OCI-LY1 (cell line): ENCODE data around the gene ITLN2.

Experiments used
- H2AFZ ChIP-seq: fragments of 200-600 bp; sonication (generic), shearing (Covaris generic); 2 replicates; pipeline ENCODE4 v1.6.0; 2014; ENCODE audit warnings: antibody characterized with exemption, mild to moderate bottlenecking, low read length
- H3F3A ChIP-seq: fragments of 200-600 bp; sonication (generic), shearing (Covaris generic); 2 replicates; pipeline ENCODE4 v1.6.0; 2014; ENCODE audit warnings: mild to moderate bottlenecking, antibody characterized with exemption, low read length, moderate library complexity; ENCODE audit not compliant: insufficient read depth
- H3K27ac ChIP-seq: fragments of 200-600 bp; sonication (generic); 2 replicates; pipeline ENCODE4 v1.5.1; 2014; ENCODE audit warnings: low read length, mixed run types, mild to moderate bottlenecking, low read depth; ENCODE audit not compliant: poor library complexity, severe bottlenecking
- H3K27me3 ChIP-seq: fragments of 200-600 bp; sonication (generic); 2 replicates; pipeline ENCODE4 v1.6.0; 2014; ENCODE audit warnings: antibody characterized with exemption, mild to moderate bottlenecking, low read length, moderate library complexity; ENCODE audit not compliant: insufficient read depth
- H3K36me3 ChIP-seq: fragments of 200-600 bp; sonication (generic); 2 replicates; pipeline ENCODE4 v1.6.1; 2014; ENCODE audit warnings: mild to moderate bottlenecking, antibody characterized with exemption, low read length, moderate library complexity, mixed read lengths; ENCODE audit not compliant: insufficient read depth
- H3K4me1 ChIP-seq: fragments of 200-600 bp; sonication (generic); 2 replicates; pipeline ENCODE4 v1.5.1; 2014; ENCODE audit warnings: mild to moderate bottlenecking, low read length, moderate library complexity; ENCODE audit not compliant: insufficient read depth, severe bottlenecking
- H3K4me2 ChIP-seq: fragments of 200-600 bp; sonication (generic), shearing (Covaris generic); 2 replicates; pipeline ENCODE4 v1.6.1; 2014; ENCODE audit warnings: low read length
- H3K4me3 ChIP-seq: fragments of 200-600 bp; sonication (generic); 2 replicates; pipeline ENCODE4 v1.5.1; 2014; ENCODE audit warnings: low read length, low read depth, mild to moderate bottlenecking, mixed read lengths; ENCODE audit not compliant: poor library complexity, severe bottlenecking
- H3K79me2 ChIP-seq: fragments of 200-600 bp; shearing (Covaris generic); 2 replicates; pipeline ENCODE4 v1.6.1; 2016; ENCODE audit warnings: mixed run types, low read length, mixed read lengths; ENCODE audit not compliant: insufficient read depth
- H3K9ac ChIP-seq: fragments of 200-600 bp; sonication (generic), shearing (Covaris generic); 2 replicates; pipeline ENCODE4 v1.6.1; 2014; ENCODE audit warnings: mild to moderate bottlenecking, low read length, mixed read lengths
- H3K9me2 ChIP-seq: fragments of 200-600 bp; sonication (generic), shearing (Covaris generic); 2 replicates; pipeline ENCODE4 v1.6.1; 2014; ENCODE audit warnings: low read depth, mild to moderate bottlenecking, low read length, mixed read lengths
- H3K9me3 ChIP-seq: fragments of 200-600 bp; shearing (Covaris generic); 2 replicates; pipeline ENCODE4 v1.6.1; 2014; ENCODE audit warnings: low read length, mixed read lengths
- H4K20me1 ChIP-seq: fragments of 200-600 bp; sonication (generic), shearing (Covaris generic); 2 replicates; pipeline ENCODE4 v1.6.0; 2016; ENCODE audit warnings: mild to moderate bottlenecking, low read length; ENCODE audit not compliant: insufficient read depth
- EZH2 ChIP-seq: fragments of 200-600 bp; sonication (generic), shearing (Covaris generic); IDR thresholded peaks from 2 replicates; pipeline ENCODE4 v1.8.0; 2017; ENCODE audit warnings: borderline replicate concordance, mixed run types, mild to moderate bottlenecking, antibody characterized with exemption, low read length, moderate library complexity, mixed read lengths
- TF ChIP-seq, protein P1 (sequence below): fragments of 200-600 bp; sonication (generic), shearing (Covaris generic); IDR thresholded peaks from 2 replicates; pipeline ENCODE4 v1.5.1; 2017; ENCODE audit warnings: mild to moderate bottlenecking, antibody characterized with exemption, low read length, moderate library complexity, mixed read lengths

ITLN2 gene

DNA sequence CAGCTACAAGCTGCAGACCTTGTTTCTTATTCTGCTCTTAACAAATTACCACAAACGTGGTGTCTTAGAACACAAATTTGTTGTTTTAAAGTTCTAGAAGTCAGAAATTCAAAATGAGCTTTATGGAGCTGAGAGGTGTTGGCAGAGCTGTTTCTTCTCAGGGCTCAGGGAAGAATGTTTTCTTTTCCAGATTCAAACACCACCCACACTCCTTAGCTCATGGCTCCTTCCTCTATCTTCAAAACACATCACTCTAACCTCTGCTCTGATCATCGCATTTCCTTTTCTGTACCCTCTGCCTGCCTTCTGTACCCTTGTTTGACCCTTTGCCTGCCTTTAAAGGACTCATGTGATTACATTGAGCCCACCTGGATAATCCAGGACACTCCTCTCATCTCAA lies 42.7 kb downstream of the ITLN2 start:
- Histone ChIP-seq H4K20me1 (no peaks in the 10 kb centered on the region), H3K27ac (no peak overlapping the region), H3K4me1 (no peaks in the 10 kb centered on the region), H3K9ac (no peak overlapping the region), H3K4me2 (no peak overlapping the region), H3K79me2 (no peaks in the 10 kb centered on the region), H3K9me2 (no peaks in the 10 kb centered on the region; the same call in 1 of the 2 replicates), H3F3A (no peaks in the 10 kb centered on the region), H3K9me3 (no peaks in the 10 kb centered on the region), H3K36me3 (no peaks in the 10 kb centered on the region), H3K27me3 (no peaks in the 10 kb centered on the region), H2AFZ (no peak overlapping the region), H3K4me3 (no peak overlapping the region)
- TF ChIP-seq, protein P1, sequence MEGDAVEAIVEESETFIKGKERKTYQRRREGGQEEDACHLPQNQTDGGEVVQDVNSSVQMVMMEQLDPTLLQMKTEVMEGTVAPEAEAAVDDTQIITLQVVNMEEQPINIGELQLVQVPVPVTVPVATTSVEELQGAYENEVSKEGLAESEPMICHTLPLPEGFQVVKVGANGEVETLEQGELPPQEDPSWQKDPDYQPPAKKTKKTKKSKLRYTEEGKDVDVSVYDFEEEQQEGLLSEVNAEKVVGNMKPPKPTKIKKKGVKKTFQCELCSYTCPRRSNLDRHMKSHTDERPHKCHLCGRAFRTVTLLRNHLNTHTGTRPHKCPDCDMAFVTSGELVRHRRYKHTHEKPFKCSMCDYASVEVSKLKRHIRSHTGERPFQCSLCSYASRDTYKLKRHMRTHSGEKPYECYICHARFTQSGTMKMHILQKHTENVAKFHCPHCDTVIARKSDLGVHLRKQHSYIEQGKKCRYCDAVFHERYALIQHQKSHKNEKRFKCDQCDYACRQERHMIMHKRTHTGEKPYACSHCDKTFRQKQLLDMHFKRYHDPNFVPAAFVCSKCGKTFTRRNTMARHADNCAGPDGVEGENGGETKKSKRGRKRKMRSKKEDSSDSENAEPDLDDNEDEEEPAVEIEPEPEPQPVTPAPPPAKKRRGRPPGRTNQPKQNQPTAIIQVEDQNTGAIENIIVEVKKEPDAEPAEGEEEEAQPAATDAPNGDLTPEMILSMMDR = no peak
- no peak for TF ChIP-seq EZH2

DNA sequence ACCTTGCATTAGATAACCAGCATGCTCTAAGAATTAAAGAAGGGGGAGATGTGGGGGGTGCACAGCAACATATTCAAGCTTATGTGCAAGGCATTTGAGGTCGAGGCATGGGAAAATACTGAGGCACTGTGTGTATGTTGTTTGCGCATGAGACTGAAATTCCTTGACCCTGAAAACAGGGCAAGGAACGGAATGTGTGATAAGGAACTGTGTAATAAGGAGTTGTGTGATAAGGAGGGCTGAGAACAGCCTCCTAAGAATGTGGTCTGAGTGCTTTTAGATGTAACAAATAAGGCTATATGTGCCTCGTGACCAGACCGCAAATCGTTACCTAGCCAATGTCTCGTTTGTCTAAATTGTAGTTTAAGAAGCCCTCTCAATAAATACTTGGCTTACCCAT lies 43.2 kb downstream of the ITLN2 start:
- Histone ChIP-seq H3K27me3 (no peaks in the 10 kb centered on the region), H3K9ac (no peak overlapping the region), H3K4me3 (no peak overlapping the region), H3K36me3 (no peaks in the 10 kb centered on the region), H3K9me3 (no peaks in the 10 kb centered on the region), H2AFZ (no peak overlapping the region), H3K4me1 (no peaks in the 10 kb centered on the region), H3K79me2 (no peaks in the 10 kb centered on the region), H3K4me2 (no peak overlapping the region), H4K20me1 (no peaks in the 10 kb centered on the region), H3K27ac (no peak overlapping the region), H3F3A (no peaks in the 10 kb centered on the region), H3K9me2 (no peaks in the 10 kb centered on the region; the same call in 1 of the 2 replicates)
- TF ChIP-seq EZH2 = no peak
- TF ChIP-seq, protein P1 = no peak

DNA sequence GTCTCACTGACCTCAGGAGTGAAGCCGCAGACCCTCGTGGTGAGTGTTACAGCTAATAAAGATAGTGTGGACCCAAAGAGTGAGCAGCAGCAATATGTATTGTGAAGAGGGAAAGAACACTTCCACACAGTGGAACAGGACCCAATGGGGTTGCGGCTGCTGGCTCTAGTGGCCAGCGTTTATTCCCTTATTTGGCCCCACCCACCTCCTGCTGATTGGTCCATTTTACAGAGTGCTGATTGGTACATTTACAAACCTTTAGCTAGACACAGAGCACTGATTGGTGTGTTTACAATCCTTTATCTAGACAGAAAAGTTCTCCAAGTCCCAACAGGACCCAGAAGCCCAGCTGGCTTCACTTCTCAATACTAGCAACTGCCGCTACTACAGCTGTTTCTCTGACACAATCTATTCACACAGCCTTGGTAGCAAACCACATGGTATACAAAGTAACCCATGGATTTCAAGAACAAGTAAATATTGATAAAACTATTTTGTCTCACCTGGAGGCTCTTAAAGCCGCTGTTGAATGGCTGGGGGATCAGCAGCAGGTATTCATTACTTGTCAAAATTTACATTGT lies 44.3 kb downstream of the ITLN2 start:
- H3K9me3 ChIP-seq = no peaks in the 10 kb centered on the region
- no peak overlapping the region for H3K4me3 ChIP-seq
- no peak overlapping the region for H3K9ac ChIP-seq
- H2AFZ ChIP-seq = no peak overlapping the region
- H3K9me2 ChIP-seq = no peaks in the 10 kb centered on the region; the same call in 1 of the 2 replicates
- no peaks in the 10 kb centered on the region for H3K79me2 ChIP-seq
- no peak overlapping the region for H3K4me2 ChIP-seq
- no peaks in the 10 kb centered on the region for H3K36me3 ChIP-seq
- no peaks in the 10 kb centered on the region for H4K20me1 ChIP-seq
- TF ChIP-seq, protein P1 = no peak
- no peak for TF ChIP-seq EZH2
- no peaks in the 10 kb centered on the region for H3F3A ChIP-seq
- H3K4me1 ChIP-seq = no peaks in the 10 kb centered on the region
- no peak overlapping the region for H3K27ac ChIP-seq
- H3K27me3 ChIP-seq = no peaks in the 10 kb centered on the region
